Neuron (in vitro differentiated cells): ENCODE data around the gene PAQR9.
"Not testable (repeated sequence)": the region's sequence is repeated elsewhere in the genome, so short reads cannot be mapped to it uniquely, and the experiment has no call there.

Experiments used
- H2AFZ ChIP-seq: one replicate; pipeline ENCODE4 v1.6.1; 2013; ENCODE audit warnings: low read depth, mild to moderate bottlenecking, inconsistent platforms, low read length, moderate library complexity
- H3K27me3 ChIP-seq: one replicate; pipeline ENCODE4 v1.6.1; 2013; ENCODE audit warnings: low read length; ENCODE audit not compliant: insufficient read depth
- H3K36me3 ChIP-seq: one replicate; pipeline ENCODE4 v1.6.1; 2013; ENCODE audit warnings: low read length; ENCODE audit not compliant: insufficient read depth
- H3K4me1 ChIP-seq: one replicate; pipeline ENCODE4 v1.6.1; 2013; ENCODE audit warnings: low read length; ENCODE audit not compliant: insufficient read depth
- H3K4me3 ChIP-seq: 2 replicates; pipeline ENCODE4 v1.5.1; 2013; ENCODE audit warnings: mild to moderate bottlenecking, low read length, moderate library complexity
- H3K9me3 ChIP-seq: one replicate; pipeline ENCODE4 v1.6.1; 2013; ENCODE audit warnings: low read length

PAQR9 gene

DNA sequence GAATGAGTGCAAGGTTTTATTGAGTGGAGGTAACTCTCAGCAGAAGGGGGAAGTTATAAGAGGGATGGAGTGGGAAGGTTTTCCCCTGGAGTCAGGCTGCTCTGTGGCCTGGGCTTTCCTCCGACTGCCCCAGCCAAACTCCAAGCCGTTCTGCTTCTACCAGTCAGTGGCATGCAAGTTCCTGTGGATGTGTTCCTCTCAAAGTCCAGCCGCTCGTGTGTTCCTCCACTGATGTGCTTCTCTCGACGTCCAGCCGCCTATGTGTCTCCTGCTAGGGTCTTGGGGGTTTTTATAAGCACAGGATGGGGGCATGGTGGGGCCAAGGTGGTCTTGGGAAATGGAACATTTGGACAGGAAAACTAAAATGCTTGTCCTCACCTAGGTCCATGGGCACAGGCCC lies 28.8 kb upstream of the PAQR9 start:
- no peaks in the 10 kb centered on the region for H3K27me3 ChIP-seq
- no peaks in the 10 kb centered on the region for H3K9me3 ChIP-seq
- no peaks in the 10 kb centered on the region for H3K36me3 ChIP-seq
- no peaks in the 10 kb centered on the region for H3K4me1 ChIP-seq
- no peak overlapping the region for H3K4me3 ChIP-seq
- H2AFZ ChIP-seq: no peak overlapping the region

- Histone ChIP-seq H3K9me3 (no peaks in the 10 kb centered on the region), H3K27me3 (no peaks in the 10 kb centered on the region), H3K4me3 (no peak overlapping the region), H2AFZ (no peak overlapping the region), H3K4me1 (no peaks in the 10 kb centered on the region), H3K36me3 (no peaks in the 10 kb centered on the region)
Measured at GRCh38 chr3:142990721-142991120, 27.2 kb upstream of the PAQR9 start.

GRCh38 chr3:142988826-142989225 lies 25.4 kb upstream of the PAQR9 start:
- H3K4me3 ChIP-seq: not testable (repeated sequence)

GRCh38 chr3:142988221-142988620 lies 24.7 kb upstream of the PAQR9 start:
- H3K4me1 ChIP-seq, H2AFZ ChIP-seq, H3K27me3 ChIP-seq, H3K36me3 ChIP-seq, H3K4me3 ChIP-seq, H3K9me3 ChIP-seq: not testable (repeated sequence)

More at GRCh38 chr3:142988826-142989225, 25.4 kb upstream of the PAQR9 start:
- not testable (repeated sequence) for H2AFZ ChIP-seq, H3K4me1 ChIP-seq, H3K9me3 ChIP-seq, H3K36me3 ChIP-seq, H3K27me3 ChIP-seq

DNA sequence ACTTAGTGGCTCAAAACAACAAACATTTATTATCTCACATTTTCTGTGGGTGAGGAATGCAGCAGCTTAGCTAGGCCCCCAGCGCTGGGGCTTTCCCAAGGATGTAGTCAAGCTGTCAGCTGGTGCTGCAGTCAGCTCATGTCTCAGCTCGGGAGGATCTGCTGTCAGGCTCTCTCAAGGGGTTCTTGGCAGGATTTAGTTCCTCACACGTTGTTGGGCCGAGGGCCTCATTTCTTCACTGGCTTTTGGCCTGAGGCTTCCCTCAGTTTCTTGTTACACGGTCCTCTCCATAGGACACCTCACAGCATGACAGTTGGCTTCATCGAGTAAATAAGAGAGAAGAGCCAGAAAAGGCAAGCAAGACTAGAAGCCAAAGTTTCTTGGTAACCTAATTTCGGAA lies 24.2 kb upstream of the PAQR9 start:
- Histone ChIP-seq H3K36me3 (no peaks in the 10 kb centered on the region), H3K9me3 (no peaks in the 10 kb centered on the region), H3K4me1 (no peaks in the 10 kb centered on the region), H3K4me3 (no peak overlapping the region), H2AFZ (no peak overlapping the region), H3K27me3 (no peaks in the 10 kb centered on the region)

DNA sequence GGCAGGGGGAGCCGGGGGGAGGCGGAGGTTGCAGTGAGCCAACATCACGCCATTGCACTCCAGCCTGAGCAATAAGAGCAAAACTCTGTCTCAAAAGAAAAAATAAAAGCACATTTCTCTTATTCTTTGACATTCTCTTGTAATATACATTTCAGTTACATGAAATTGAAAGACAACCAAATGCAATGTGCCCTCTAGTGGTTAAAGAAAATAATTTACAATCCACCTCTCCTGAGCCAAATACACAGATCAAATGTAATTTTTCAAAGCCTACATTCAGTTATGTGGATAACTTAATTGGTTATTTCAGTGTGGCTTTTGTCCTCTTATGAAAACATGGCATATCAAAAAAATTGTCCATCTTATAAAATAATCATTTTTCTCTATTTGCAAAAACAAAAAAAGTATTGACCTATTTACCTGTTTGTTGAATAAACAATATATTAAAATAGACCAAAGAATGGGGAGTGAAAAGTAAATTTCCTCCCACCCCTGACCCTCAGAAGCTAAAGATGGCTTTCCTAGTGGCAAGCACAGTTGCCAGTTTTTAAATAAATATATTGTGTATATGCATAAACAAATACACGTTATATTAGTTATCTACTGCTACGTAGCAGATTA lies 23.7 kb upstream of the PAQR9 start:
- H3K4me3 ChIP-seq: no peak overlapping the region

GRCh38 chr3:142984255-142984654 lies 20.8 kb upstream of the PAQR9 start:
- no peak overlapping the region for H3K4me3 ChIP-seq

More for the DNA sequence above, 23.7 kb upstream of the PAQR9 start:
- Histone ChIP-seq H2AFZ (no peak overlapping the region), H3K9me3 (no peaks in the 10 kb centered on the region), H3K27me3 (no peaks in the 10 kb centered on the region), H3K36me3 (no peaks in the 10 kb centered on the region), H3K4me1 (no peaks in the 10 kb centered on the region)

DNA sequence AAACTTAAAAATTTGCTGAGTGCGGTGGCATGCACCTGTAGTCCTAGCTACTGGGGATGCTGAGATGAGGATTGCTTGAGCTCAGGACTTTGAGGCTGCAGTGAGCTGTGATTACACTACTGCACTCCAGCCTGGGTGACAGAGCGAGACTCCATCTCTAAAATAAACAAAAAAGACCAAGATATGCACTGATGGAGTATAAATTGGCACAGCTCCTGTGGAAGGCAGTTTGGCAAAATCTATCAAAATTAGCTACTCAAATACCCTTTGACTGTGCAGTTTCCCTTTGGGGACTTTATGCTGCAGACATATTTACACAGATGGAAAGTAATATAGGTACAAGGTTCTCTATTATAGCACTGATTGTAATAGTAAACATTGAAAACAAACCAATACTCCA lies 19.8 kb upstream of the PAQR9 start:
- no peak overlapping the region for H2AFZ ChIP-seq
- no peaks in the 10 kb centered on the region for H3K9me3 ChIP-seq
- no peaks in the 10 kb centered on the region for H3K4me1 ChIP-seq
- H3K27me3 ChIP-seq: peaks cover 3% of the 10 kb centered on the region
- H3K36me3 ChIP-seq: no peaks in the 10 kb centered on the region
- no peak overlapping the region for H3K4me3 ChIP-seq

More at GRCh38 chr3:142984255-142984654, 20.8 kb upstream of the PAQR9 start:
- Histone ChIP-seq H3K36me3 (no peaks in the 10 kb centered on the region), H3K4me1 (no peaks in the 10 kb centered on the region), H3K9me3 (no peaks in the 10 kb centered on the region), H3K27me3 (peaks cover 3% of the 10 kb centered on the region), H2AFZ (no peak overlapping the region)

- H3K4me3 ChIP-seq: no peak overlapping the region
- H2AFZ ChIP-seq: no peak overlapping the region
- no peaks in the 10 kb centered on the region for H3K36me3 ChIP-seq
- no peaks in the 10 kb centered on the region for H3K4me1 ChIP-seq
- no peaks in the 10 kb centered on the region for H3K9me3 ChIP-seq
- peaks cover 3% of the 10 kb centered on the region for H3K27me3 ChIP-seq
Measured at GRCh38 chr3:142982038-142982773, 18.7 kb upstream of the PAQR9 start.

- Histone ChIP-seq H2AFZ (no peak overlapping the region), H3K36me3 (no peaks in the 10 kb centered on the region), H3K27me3 (peaks cover 3% of the 10 kb centered on the region), H3K4me1 (no peaks in the 10 kb centered on the region), H3K9me3 (no peaks in the 10 kb centered on the region), H3K4me3 (no peak overlapping the region)
Measured at GRCh38 chr3:142981108-142981507, 17.6 kb upstream of the PAQR9 start.

GRCh38 chr3:142977399-142977728 lies 13.9 kb upstream of the PAQR9 start:
- Histone ChIP-seq H3K4me1 (no peaks in the 10 kb centered on the region), H3K4me3 (no peak overlapping the region), H3K9me3 (no peaks in the 10 kb centered on the region)

GRCh38 chr3:142976621-142977398 lies 13.3 kb upstream of the PAQR9 start:
- no peak overlapping the region for H3K4me3 ChIP-seq
- H3K4me1 ChIP-seq: no peaks in the 10 kb centered on the region
- H3K27me3 ChIP-seq: no peaks in the 10 kb centered on the region
- H3K9me3 ChIP-seq: no peaks in the 10 kb centered on the region
- H3K36me3 ChIP-seq: no peaks in the 10 kb centered on the region
- no peak overlapping the region for H2AFZ ChIP-seq

More at GRCh38 chr3:142977399-142977728, 13.9 kb upstream of the PAQR9 start:
- Histone ChIP-seq H2AFZ (no peak overlapping the region), H3K36me3 (no peaks in the 10 kb centered on the region), H3K27me3 (peaks cover 3% of the 10 kb centered on the region)

DNA sequence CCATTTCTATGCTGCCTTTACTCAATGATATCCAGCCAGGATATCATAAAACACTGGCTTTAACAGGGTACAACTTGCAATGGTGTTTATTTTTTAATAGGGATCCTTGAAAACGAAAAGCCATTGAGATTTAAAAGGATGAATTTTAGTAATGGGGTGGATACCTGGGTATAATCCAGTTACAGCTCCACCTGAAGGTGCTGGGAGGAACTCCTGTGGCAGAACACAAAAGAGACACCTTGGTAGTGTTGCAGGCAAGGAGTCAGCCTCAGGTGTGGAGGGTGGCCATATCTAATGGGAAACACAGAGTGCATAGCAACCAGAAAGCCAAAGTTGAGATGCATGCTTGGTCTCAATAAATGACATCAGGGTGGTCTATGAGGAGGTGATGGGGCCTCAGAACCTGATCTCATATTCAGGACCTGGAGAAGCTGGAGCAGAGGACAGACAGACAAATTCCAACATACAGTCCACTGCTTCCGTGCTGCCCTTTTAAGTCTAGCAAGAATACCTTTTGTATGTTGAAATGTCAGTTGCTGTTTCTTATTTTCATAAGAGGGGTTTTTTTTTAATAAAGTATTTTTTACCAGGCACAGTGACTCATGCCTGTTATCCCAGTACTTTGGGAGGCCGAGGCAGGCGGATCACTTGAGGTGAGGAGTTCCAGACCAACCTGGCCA lies 12.0 kb upstream of the PAQR9 start:
- H2AFZ ChIP-seq: no peak overlapping the region
- no peaks in the 10 kb centered on the region for H3K4me1 ChIP-seq
- no peaks in the 10 kb centered on the region for H3K36me3 ChIP-seq
- no peaks in the 10 kb centered on the region for H3K27me3 ChIP-seq
- H3K9me3 ChIP-seq: no peaks in the 10 kb centered on the region
- no peak overlapping the region for H3K4me3 ChIP-seq
